HEK293 (cell line): ENCODE measurements around the gene SLC32A1.

Experiments
- CTCF ChIA-PET: fragments of 350-600 bp; formaldehyde crosslinking; extraction: SDS; loops from one replicate; lab custom pipeline; 2021; ENCODE audit warnings: antibody characterized with exemption; lab: Yijun Ruan, JAX
- POLR2A ChIA-PET: fragments of 300-600 bp; formaldehyde crosslinking; extraction: SDS; loops from one replicate; lab custom pipeline; 2020; ENCODE audit warnings: antibody characterized with exemption, inconsistent platforms; lab: Yijun Ruan, JAX
- H3K27ac ChIP-seq: fragments of 200-500 bp; sonication (Bioruptor generic); 2 replicates; pipeline ENCODE4 v1.5.1; 2014; ENCODE audit warnings: low read depth, low read length, control low read depth, inconsistent platforms; ENCODE audit errors: extremely low read depth
- H3K36me3 ChIP-seq, 2 experiments: fragments of 200-500 bp in 1 of 2; sonication (Bioruptor generic) in 1 of 2; 1 replicate in 1 of 2; 2 replicates in 1 of 2; pipeline ENCODE4 v1.5.1; 2014 to 2017; ENCODE audit warnings: inconsistent platforms in 2 of 2, low read length in 2 of 2; ENCODE audit not compliant: control insufficient read depth in 2 of 2, insufficient read depth in 1 of 2
- H3K4me1 ChIP-seq: fragments of 200-500 bp; sonication (Bioruptor generic); 2 replicates; pipeline ENCODE4 v1.5.1; 2014; ENCODE audit warnings: mild to moderate bottlenecking, low read length, inconsistent platforms; ENCODE audit not compliant: control insufficient read depth, insufficient read depth
- H3K4me3 ChIP-seq: 2 replicates; pipeline ENCODE4 v1.5.1; 2011; ENCODE audit warnings: low read depth, mild to moderate bottlenecking, control low read depth, low read length, moderate library complexity
- H3K9me3 ChIP-seq: fragments of 200-500 bp; sonication (Bioruptor generic); 2 replicates; pipeline ENCODE4 v1.5.1; 2014; ENCODE audit warnings: low read depth, low read length, inconsistent platforms; ENCODE audit not compliant: control insufficient read depth, insufficient read depth
- MEIS1 ChIP-seq: sonication (generic); formaldehyde crosslinking; IDR thresholded peaks from 2 replicates; pipeline ENCODE4 v1.8.1; 2022; ENCODE audit warnings: missing genetic modification reagents, mild to moderate bottlenecking, borderline replicate concordance
- PRDM1 ChIP-seq: fragments of 450-650 bp; formaldehyde crosslinking; IDR thresholded peaks from 2 replicates; pipeline ENCODE4; 2016; ENCODE audit warnings: missing biosample characterization, missing genetic modification characterization
- ZBTB17 ChIP-seq: fragments of 450-650 bp; formaldehyde crosslinking; IDR thresholded peaks from 2 replicates; pipeline ENCODE4 v1.5.1; 2016; ENCODE audit warnings: missing biosample characterization, missing genetic modification characterization
- ZNF112 ChIP-seq: fragments of 450-650 bp; formaldehyde crosslinking; IDR thresholded peaks from 2 replicates; pipeline ENCODE4 v1.5.0; 2017; ENCODE audit warnings: missing biosample characterization, missing genetic modification characterization
- ZNF121 ChIP-seq: fragments of 450-650 bp; formaldehyde crosslinking; IDR thresholded peaks from 2 replicates; pipeline ENCODE4 v1.5.1; 2016; ENCODE audit warnings: missing biosample characterization, missing genetic modification characterization
- ZNF132 ChIP-seq: fragments of 450-650 bp; formaldehyde crosslinking; IDR thresholded peaks from 2 replicates; pipeline ENCODE4 v1.5.1; 2017; ENCODE audit warnings: missing biosample characterization, missing genetic modification characterization, borderline replicate concordance
- ZNF24 ChIP-seq: fragments of 450-650 bp; formaldehyde crosslinking; IDR thresholded peaks from 2 replicates; pipeline ENCODE4 v1.5.1; 2016; ENCODE audit warnings: missing biosample characterization, missing genetic modification characterization
- ZNF302 ChIP-seq: fragments of 450-650 bp; formaldehyde crosslinking; IDR thresholded peaks from 2 replicates; pipeline ENCODE4 v1.5.1; 2016; ENCODE audit warnings: missing biosample characterization, missing genetic modification characterization, low read depth
- ZNF529 ChIP-seq: fragments of 450-650 bp; formaldehyde crosslinking; IDR thresholded peaks from 2 replicates; pipeline ENCODE4 v1.5.1; 2017; ENCODE audit warnings: missing genetic modification characterization, missing biosample characterization; ENCODE audit not compliant: insufficient replicate concordance
- ZNF561 ChIP-seq: fragments of 450-650 bp; IDR thresholded peaks from 2 replicates; pipeline ENCODE4 v1.5.1; 2018; ENCODE audit warnings: missing biosample characterization, missing genetic modification characterization, borderline replicate concordance
- ZNF600 ChIP-seq: fragments of 450-650 bp; formaldehyde crosslinking; IDR thresholded peaks from 2 replicates; pipeline ENCODE4 v1.5.1; 2016; ENCODE audit warnings: missing biosample characterization, missing genetic modification characterization
- ZNF624 ChIP-seq: fragments of 450-650 bp; formaldehyde crosslinking; IDR thresholded peaks from 2 replicates; pipeline ENCODE4 v1.5.1; 2017; ENCODE audit warnings: missing biosample characterization, missing genetic modification characterization
- ZNF660 ChIP-seq: fragments of 450-650 bp; IDR thresholded peaks from 2 replicates; pipeline ENCODE4 v1.5.1; 2018; ENCODE audit warnings: missing biosample characterization, mild to moderate bottlenecking, missing genetic modification characterization
- ZNF785 ChIP-seq: fragments of 450-650 bp; formaldehyde crosslinking; IDR thresholded peaks from 2 replicates; pipeline ENCODE4 v1.5.1; 2016; ENCODE audit warnings: missing biosample characterization, missing genetic modification characterization
- TF ChIP-seq, protein P1 (sequence below): fragments of 450-650 bp; formaldehyde crosslinking; IDR thresholded peaks from 2 replicates; pipeline ENCODE4 v1.5.1; 2016; ENCODE audit warnings: missing biosample characterization, missing genetic modification characterization, borderline replicate concordance
- TF ChIP-seq, protein P2 (sequence below): fragments of 450-650 bp; formaldehyde crosslinking; IDR thresholded peaks from 2 replicates; pipeline ENCODE4 v1.5.1; 2017; ENCODE audit warnings: missing biosample characterization, missing genetic modification characterization
- TF ChIP-seq, protein P3 (sequence below): fragments of 450-650 bp; IDR thresholded peaks from 2 replicates; pipeline ENCODE4 v1.5.1; 2018; ENCODE audit warnings: missing biosample characterization, missing genetic modification characterization
- TF ChIP-seq, protein P4 (sequence below): fragments of 450-650 bp; formaldehyde crosslinking; IDR thresholded peaks from 2 replicates; pipeline ENCODE4 v1.5.1; 2016; ENCODE audit warnings: missing biosample characterization, missing genetic modification characterization
- TF ChIP-seq, protein P5 (sequence below): fragments of 450-650 bp; formaldehyde crosslinking; IDR thresholded peaks from 2 replicates; pipeline ENCODE4 v1.5.1; 2016; ENCODE audit warnings: missing biosample characterization, missing genetic modification characterization

SLC32A1 gene

DNA sequence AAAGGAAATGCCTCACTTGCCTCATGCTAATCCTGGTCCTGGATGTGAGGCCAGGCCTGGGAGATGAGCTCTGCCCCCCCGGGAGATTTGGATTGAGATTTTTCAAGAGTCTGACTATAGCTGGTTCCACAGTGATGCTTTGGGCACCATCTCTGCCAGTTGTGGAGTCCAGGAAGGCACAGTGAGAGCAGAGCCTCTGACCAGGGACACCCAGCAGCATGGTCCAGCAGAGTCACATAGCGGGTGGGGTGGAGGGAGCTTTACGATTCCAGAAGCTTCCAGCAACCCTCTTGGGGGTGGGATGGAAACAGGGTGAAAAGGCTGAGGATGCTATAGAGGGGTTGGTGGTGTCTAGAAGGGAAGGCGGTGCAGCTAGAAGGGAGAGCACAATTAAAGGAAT, 8.7 kb downstream of the SLC32A1 start (continued):
- TF ChIP-seq, protein P1, sequence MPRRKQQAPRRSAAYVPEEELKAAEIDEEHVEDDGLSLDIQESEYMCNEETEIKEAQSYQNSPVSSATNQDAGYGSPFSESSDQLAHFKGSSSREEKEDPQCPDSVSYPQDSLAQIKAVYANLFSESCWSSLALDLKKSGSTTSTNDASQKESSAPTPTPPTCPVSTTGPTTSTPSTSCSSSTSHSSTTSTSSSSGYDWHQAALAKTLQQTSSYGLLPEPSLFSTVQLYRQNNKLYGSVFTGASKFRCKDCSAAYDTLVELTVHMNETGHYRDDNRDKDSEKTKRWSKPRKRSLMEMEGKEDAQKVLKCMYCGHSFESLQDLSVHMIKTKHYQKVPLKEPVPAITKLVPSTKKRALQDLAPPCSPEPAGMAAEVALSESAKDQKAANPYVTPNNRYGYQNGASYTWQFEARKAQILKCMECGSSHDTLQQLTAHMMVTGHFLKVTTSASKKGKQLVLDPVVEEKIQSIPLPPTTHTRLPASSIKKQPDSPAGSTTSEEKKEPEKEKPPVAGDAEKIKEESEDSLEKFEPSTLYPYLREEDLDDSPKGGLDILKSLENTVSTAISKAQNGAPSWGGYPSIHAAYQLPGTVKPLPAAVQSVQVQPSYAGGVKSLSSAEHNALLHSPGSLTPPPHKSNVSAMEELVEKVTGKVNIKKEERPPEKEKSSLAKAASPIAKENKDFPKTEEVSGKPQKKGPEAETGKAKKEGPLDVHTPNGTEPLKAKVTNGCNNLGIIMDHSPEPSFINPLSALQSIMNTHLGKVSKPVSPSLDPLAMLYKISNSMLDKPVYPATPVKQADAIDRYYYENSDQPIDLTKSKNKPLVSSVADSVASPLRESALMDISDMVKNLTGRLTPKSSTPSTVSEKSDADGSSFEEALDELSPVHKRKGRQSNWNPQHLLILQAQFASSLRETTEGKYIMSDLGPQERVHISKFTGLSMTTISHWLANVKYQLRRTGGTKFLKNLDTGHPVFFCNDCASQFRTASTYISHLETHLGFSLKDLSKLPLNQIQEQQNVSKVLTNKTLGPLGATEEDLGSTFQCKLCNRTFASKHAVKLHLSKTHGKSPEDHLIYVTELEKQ, result no peak
- TF ChIP-seq ZNF529 (tag by site-specific recombination) (no peak), ZNF785 (no peak)

DNA sequence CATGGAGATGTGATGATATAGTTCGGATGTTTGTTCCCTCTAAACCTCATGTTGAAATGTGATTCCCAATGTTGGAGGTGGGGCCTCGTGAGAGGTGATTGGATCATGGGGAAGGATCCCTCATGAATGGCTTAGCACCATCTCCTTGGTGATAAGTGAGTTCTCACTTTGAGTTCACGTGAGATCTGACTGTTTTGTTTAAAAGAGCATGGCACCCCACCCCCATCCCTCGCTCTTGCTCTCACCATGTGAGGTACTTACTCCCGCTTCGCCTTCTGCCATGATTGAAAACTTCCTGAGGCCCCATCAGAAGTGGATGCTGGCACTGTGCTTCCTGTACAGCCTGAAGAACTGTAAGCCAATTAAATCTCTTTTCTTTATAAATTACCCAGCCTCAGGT, 10.9 kb downstream of the SLC32A1 start:
- no peak for TF ChIP-seq ZBTB17 (tag by site-specific recombination)
- no peak for TF ChIP-seq ZNF561 (tag by site-specific recombination)
- TF ChIP-seq, protein P2, sequence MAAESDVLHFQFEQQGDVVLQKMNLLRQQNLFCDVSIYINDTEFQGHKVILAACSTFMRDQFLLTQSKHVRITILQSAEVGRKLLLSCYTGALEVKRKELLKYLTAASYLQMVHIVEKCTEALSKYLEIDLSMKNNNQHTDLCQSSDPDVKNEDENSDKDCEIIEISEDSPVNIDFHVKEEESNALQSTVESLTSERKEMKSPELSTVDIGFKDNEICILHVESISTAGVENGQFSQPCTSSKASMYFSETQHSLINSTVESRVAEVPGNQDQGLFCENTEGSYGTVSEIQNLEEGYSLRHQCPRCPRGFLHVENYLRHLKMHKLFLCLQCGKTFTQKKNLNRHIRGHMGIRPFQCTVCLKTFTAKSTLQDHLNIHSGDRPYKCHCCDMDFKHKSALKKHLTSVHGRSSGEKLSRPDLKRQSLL (tag by site-specific recombination), result no peak
- TF ChIP-seq ZNF24 (tag by site-specific recombination), result no peak
- ChIA-PET CTCF (interaction anchor here (1.2 kb wide), 1 partner anchor 24 kb away, joined by 3 read pairs; no protein-coding TSS in a partner anchor), POLR2A (no interaction called here)
- Histone ChIP-seq H3K4me3 (no peak overlapping the region), H3K36me3 (no peaks in the 10 kb centered on the region), H3K9me3 (no peaks in the 10 kb centered on the region), H3K4me1 (no peaks in the 10 kb centered on the region), H3K27ac (no peak overlapping the region)

DNA sequence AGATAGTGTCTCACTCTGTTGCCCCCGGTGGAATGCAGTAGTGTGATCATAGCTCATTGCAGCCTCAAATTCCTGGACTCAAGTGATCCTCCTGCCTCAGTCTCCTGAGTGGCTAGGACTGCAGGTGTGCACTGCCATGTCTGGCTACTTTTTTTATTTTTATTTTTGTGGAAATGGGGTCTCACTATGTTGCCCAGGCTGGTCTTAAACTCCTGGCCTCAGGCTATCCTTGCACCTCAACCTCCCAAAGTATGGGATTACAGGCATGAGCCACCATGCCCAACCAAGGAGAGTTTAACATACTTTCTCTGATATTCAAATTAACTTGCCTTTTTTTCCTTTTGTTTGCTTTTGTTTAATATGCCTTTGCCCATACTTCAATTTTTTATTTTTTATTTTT, 13.6 kb downstream of the SLC32A1 start:
- Histone ChIP-seq H3K4me1 (no peaks in the 10 kb centered on the region), H3K36me3 (no peaks in the 10 kb centered on the region)
- ChIA-PET POLR2A (no interaction called here), CTCF (interaction anchor here (0.7 kb wide), 1 partner anchor 178 kb away, joined by 4 read pairs; no protein-coding TSS in a partner anchor)
- TF ChIP-seq ZNF121 (tag by site-specific recombination) (peak; percentile 88; the same call in 1 of the 2 replicates), PRDM1 (no peak), MEIS1 (no peak), ZNF112 (tag by site-specific recombination) (no peak), ZNF132 (tag by site-specific recombination) (no peak), ZNF624 (tag by site-specific recombination) (no peak)
- TF ChIP-seq, all 188 proteins: peak for 1
- Histone ChIP-seq H3K9me3 (no peaks in the 10 kb centered on the region), H3K27ac (no peak overlapping the region), H3K4me3 (no peak overlapping the region)

DNA sequence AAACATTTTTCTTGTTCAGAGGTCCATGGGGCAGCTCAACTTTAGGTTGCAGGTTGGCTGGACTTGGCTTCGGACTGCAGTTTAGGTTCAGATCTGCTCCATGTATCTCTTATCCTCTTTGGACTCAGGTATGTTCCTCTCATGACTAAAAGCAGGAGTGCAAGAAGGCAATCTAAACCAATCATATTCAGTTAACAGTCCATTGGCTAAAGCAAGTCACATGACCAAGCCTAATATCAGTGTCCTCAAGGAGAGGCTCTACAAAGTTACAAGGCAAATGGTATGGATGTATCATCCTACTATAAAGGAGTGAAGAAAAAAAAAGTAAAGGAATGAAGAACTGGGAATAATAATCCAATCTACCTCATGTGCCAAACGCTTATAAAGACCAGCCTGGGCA, 21.5 kb downstream of the SLC32A1 start:
- CTCF ChIA-PET, result no interaction called here
- no peak overlapping the region for H3K4me3 ChIP-seq
- no peaks in the 10 kb centered on the region for H3K9me3 ChIP-seq
- no peaks in the 10 kb centered on the region for H3K4me1 ChIP-seq
- POLR2A ChIA-PET, result no interaction called here
- no peak overlapping the region for H3K27ac ChIP-seq
- no peaks in the 10 kb centered on the region for H3K36me3 ChIP-seq
- TF ChIP-seq, protein P3, sequence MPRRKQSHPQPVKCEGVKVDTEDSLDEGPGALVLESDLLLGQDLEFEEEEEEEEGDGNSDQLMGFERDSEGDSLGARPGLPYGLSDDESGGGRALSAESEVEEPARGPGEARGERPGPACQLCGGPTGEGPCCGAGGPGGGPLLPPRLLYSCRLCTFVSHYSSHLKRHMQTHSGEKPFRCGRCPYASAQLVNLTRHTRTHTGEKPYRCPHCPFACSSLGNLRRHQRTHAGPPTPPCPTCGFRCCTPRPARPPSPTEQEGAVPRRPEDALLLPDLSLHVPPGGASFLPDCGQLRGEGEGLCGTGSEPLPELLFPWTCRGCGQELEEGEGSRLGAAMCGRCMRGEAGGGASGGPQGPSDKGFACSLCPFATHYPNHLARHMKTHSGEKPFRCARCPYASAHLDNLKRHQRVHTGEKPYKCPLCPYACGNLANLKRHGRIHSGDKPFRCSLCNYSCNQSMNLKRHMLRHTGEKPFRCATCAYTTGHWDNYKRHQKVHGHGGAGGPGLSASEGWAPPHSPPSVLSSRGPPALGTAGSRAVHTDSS (tag by site-specific recombination), result no peak
- TF ChIP-seq, protein P4, sequence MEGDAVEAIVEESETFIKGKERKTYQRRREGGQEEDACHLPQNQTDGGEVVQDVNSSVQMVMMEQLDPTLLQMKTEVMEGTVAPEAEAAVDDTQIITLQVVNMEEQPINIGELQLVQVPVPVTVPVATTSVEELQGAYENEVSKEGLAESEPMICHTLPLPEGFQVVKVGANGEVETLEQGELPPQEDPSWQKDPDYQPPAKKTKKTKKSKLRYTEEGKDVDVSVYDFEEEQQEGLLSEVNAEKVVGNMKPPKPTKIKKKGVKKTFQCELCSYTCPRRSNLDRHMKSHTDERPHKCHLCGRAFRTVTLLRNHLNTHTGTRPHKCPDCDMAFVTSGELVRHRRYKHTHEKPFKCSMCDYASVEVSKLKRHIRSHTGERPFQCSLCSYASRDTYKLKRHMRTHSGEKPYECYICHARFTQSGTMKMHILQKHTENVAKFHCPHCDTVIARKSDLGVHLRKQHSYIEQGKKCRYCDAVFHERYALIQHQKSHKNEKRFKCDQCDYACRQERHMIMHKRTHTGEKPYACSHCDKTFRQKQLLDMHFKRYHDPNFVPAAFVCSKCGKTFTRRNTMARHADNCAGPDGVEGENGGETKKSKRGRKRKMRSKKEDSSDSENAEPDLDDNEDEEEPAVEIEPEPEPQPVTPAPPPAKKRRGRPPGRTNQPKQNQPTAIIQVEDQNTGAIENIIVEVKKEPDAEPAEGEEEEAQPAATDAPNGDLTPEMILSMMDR (tag by site-specific recombination), result no peak
- TF ChIP-seq ZNF600, result no peak
- TF ChIP-seq ZNF624 (tag by site-specific recombination), result no peak
- TF ChIP-seq ZNF302 (tag by site-specific recombination), result no peak
- TF ChIP-seq, protein P5, sequence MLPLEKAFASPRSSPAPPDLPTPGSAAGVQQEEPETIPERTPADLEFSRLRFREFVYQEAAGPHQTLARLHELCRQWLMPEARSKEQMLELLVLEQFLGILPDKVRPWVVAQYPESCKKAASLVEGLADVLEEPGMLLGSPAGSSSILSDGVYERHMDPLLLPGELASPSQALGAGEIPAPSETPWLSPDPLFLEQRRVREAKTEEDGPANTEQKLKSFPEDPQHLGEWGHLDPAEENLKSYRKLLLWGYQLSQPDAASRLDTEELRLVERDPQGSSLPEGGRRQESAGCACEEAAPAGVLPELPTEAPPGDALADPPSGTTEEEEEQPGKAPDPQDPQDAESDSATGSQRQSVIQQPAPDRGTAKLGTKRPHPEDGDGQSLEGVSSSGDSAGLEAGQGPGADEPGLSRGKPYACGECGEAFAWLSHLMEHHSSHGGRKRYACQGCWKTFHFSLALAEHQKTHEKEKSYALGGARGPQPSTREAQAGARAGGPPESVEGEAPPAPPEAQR (tag by site-specific recombination), result no peak
- no peak for TF ChIP-seq ZNF660
